Breast epithelium (tissue), 3 donors: Measurements from ENCODE around the gene ZPR1.

ENCODE experiments used
- POLR2A ChIP-seq: fragments of 450-650 bp; IDR thresholded peaks from one replicate; pipeline ENCODE4 v1.6.1; 2016; ENCODE audit warnings: antibody characterized with exemption, mild to moderate bottlenecking, moderate library complexity
- POLR2AphosphoS5 ChIP-seq, 3 donors: sonication (generic); formaldehyde crosslinking; IDR thresholded peaks; one replicate each; pipeline ENCODE4 v1.6.1; 2017; ENCODE audit warnings: antibody characterized with exemption in 3 of 3
- TF ChIP-seq, protein P1 (sequence below), 3 donors: fragments of 450-650 bp; IDR thresholded peaks; one replicate each; pipeline ENCODE4 v1.5.1; 2016 to 2017; ENCODE audit warnings: antibody characterized with exemption in 3 of 3, mild to moderate bottlenecking in 3 of 3, moderate library complexity in 3 of 3

GRCh38 chr11:116790167-116791001 lies 2.6 kb upstream of the ZPR1 start:
- TF ChIP-seq POLR2A (no peak), POLR2AphosphoS5 (IDR thresholded peaks at IDR 0.05) (no peak)
- TF ChIP-seq, protein P1, sequence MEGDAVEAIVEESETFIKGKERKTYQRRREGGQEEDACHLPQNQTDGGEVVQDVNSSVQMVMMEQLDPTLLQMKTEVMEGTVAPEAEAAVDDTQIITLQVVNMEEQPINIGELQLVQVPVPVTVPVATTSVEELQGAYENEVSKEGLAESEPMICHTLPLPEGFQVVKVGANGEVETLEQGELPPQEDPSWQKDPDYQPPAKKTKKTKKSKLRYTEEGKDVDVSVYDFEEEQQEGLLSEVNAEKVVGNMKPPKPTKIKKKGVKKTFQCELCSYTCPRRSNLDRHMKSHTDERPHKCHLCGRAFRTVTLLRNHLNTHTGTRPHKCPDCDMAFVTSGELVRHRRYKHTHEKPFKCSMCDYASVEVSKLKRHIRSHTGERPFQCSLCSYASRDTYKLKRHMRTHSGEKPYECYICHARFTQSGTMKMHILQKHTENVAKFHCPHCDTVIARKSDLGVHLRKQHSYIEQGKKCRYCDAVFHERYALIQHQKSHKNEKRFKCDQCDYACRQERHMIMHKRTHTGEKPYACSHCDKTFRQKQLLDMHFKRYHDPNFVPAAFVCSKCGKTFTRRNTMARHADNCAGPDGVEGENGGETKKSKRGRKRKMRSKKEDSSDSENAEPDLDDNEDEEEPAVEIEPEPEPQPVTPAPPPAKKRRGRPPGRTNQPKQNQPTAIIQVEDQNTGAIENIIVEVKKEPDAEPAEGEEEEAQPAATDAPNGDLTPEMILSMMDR (IDR thresholded peaks at IDR 0.05), result no peak
